ENCODE results near the gene MRAP2. TPM values are rescaled to one million over a fixed set of nuclear protein-coding genes. Genes with fewer than 3 reads are reported as not detected.
"Not testable (repeated sequence)": the region's sequence is repeated elsewhere in the genome, so short reads cannot be mapped to it uniquely, and the experiment has no call there.

Gene MRAP2
- polyA plus RNA-seq, 1 donor, result 3.2 TPM

DNA sequence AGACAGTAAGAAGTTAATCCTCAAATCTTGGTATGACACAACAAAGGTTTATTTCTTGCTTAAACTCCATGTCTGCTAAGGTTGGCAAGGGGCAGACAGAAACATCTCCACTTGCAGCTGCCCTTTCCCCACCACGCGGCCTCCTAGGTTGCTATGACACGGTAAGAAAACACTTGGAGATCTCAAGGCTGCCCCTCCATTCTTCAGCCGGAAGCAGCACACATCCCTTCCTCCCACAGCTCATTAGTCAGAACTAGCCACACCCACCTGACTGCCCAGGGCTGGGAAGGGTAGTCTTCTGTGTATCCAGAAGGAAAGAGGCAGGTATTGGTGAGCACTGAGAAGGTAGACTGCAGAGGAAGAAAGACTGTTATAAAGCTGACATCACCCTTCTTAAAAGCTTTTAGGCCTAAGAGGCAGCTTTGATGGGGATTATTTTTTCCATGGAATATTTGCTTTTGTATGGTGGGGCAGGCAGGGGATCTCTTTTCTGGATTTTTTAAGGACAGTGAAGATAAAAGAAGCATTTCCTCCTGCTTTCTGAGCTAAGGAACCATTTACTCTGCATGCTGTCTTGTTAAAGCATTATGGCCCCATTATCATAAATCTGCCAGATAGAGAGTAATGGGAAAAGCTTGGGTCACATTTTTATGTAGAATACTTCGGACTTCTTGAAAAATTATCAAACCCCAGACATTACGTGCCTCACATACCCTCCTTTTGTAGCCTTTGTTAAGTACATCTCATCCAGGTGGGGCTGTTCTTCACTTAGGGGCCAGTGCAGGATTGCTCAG is 41.6 kb downstream of the MRAP2 start:
- DNase-seq, result peak; percentile 59

DNA sequence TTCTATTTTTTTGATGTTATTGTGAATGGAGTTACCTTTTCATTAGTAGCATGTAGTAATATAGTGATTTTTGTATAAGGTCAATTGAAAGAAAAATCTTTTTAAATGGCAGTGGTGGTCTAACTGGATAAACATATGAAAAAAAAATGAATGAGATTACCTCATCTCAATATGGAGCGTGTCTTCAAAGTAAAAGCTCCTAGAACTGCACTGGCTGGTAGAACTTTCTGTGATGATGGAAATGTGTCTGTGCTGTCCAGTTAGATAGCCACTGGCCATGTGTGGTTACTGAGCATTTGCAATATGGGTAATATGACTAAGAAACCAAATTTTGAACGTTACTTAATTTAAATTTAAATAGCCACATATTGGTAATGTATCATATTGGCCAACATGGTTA is 44.1 kb downstream of the MRAP2 start:
- DNase-seq, result no peak

DNA sequence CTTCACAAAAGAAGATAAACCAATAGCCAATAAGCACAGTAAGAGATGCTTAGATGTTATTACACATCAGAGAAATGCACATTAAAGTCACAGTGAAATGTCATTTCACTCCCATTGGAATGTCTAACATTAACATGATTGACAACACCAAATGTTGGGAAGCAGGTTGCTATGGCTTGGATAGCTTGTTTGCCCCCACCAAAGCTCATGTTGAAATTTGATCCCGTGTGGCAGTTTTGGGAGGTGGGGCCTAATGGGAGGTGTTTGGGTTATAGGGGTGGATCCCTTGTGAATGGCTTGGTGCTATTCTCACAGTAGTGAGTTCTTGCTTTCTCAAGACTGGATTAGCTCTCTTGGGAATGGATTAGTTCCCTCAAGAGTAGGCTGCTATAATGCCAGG is 44.8 kb downstream of the MRAP2 start:
- no peak for DNase-seq

DNA sequence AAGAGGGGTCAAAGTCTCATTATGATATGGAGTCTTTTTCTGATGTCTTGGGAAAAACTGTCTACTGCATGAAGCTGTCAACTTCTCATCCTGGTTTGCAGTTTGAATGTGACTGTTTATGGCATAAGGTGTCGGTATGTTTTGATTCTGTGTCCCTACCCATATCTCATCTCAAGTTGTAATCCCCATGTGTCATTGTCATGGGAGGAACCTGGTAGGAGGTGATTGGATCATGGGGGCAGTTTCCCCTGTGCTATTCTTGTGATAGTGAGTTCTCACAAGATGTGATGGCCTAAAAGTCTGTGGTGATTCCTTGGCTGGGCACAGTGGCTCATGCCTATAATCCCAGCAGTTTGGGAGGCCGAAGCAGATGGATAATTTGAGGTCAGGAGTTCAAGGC is 47.6 kb downstream of the MRAP2 start:
- DNase-seq, result no peak

DNA sequence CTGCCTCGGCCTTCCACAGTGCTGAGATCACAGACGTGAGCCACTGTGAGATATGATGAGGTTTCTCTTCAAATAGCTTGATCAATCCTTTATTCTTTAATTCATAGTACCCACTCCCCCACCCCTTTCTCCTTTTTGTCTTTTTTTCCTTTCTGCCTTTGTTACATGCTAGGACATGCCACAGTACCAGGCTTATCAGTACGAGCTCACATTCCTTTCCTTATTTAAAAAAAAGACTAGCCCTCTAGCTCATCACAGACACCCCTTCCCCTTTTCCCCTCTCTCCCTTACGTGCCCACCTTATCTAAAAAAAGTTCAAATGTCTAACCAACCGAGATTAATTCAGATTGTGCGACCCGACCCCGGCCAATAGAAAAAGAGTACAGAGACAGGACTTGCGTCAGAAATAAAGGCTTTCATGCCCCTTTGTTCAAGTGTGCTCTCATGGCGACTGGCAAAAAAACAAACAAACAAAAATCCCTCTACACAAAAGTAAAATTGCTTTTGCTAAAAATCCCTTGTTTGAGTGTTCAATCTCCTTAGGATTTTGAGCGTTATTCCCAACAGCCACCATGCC is 49.2 kb downstream of the MRAP2 start:
- no peak for DNase-seq

DNA sequence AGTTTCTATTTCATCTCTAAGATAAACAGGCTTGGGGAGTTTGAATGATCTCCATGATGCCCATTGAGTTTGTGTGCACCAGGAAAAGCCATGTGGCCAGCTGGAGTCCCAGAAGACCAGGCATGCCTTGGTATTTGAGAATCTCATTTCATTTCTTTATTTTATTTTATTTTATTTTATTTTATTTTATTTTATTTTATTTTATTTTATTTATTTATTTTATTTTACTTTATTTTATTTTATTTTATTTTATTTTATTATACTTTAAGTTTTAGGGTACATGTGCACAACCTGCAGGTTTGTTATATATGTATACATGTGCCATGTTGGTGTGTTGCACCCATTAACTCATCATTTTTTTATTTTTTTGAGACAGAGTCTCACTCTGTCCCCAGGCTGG is 51.1 kb downstream of the MRAP2 start:
- not testable (repeated sequence) for DNase-seq

DNA sequence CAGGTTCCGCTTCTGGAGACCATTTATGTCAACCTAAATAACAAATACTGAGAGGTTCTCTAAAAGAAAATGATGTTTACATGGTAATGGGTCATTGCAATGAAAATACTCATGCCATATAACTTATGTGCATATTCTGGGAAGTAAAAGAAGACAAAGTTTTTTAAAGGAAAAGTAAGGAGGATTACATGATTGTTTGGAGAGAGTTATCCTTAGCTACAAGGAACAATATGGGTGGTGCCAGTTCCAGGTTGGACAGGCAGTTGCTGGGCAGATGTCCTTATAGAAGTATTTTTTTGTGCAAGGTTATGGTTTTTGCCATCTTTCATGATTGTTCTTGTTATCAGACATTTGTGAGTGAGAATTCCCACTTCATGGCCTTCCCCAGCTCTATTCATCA is 52.5 kb downstream of the MRAP2 start:
- DNase-seq, result no peak

DNA sequence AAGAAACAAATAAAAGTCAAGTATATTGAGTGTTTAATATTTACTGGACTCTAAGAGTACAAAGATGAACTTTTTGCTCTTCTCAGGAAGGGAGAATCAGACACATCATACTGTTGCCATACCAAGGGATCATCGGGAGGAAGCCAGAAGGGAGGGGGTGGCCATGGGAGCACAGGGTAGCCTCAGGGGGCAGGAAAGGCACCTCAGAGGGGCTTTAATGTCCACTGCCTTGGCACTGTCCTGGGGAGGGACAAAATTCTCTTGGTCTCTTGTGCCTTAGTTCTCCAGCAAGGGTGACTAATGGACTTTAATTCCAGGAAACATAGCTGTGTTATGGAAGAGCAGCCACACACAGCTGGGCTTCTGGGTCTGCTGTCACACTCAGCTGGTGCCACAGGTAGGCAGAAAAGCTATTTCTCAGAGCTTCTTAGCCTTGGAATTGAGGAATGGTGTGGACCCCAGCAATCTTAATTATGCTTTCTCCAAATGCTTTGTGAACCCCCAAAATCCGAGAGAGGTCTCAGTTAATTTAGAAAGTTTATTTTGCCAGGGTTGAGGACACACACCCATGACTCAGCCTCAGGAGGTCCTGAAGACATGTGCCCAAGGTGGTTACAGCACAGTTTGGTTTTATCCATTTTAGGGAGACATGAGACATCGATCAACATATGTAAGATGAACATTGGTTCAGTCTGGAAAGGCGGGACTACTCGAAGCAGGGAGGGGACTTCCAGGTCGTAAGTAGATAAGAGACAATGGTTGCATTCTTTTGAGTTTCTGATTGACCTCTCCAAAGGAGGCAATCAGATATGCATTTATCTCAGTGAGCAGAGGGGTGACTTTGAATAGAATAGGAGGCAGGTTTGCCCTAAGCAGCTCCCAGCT is 53.2 kb downstream of the MRAP2 start:
- DNase-seq, result no peak

DNA sequence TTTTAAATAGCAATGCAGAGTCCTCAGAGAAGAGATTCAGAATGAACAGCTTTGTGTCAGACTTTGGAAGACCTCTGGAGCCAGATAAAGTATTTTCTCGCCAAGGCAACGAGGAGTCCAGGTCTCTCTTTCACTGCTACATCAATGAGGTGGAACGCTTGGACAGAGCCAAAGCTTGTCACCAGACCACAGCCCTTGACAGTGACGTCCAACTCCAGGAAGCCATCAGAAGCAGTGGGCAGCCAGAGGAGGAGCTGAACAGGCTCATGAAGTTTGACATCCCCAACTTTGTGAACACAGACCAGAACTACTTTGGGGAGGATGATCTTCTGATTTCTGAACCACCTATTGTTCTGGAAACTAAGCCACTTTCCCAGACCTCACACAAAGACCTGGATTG is 55.5 kb downstream of the MRAP2 start:
- no peak for DNase-seq

DNA sequence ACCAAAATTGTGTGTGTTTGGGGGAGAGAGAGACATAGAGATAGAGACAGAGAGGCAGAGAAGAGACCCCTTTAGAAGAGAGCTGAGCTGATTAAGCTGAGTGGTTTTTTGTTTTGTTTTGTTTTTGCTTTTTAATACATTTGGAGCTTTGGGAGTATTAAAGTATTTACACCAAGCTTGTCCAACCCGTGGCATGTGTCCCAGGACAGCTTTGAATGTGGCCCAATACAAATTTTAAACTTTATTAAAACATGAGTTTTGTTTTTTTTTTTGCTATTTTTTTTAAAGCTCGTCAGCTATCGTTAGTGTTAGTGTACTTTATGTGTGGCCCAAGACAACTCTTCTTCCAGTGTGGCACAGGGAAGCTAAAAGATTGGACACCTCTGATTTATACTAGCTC is 56.0 kb downstream of the MRAP2 start:
- DNase-seq, result no peak

DNA sequence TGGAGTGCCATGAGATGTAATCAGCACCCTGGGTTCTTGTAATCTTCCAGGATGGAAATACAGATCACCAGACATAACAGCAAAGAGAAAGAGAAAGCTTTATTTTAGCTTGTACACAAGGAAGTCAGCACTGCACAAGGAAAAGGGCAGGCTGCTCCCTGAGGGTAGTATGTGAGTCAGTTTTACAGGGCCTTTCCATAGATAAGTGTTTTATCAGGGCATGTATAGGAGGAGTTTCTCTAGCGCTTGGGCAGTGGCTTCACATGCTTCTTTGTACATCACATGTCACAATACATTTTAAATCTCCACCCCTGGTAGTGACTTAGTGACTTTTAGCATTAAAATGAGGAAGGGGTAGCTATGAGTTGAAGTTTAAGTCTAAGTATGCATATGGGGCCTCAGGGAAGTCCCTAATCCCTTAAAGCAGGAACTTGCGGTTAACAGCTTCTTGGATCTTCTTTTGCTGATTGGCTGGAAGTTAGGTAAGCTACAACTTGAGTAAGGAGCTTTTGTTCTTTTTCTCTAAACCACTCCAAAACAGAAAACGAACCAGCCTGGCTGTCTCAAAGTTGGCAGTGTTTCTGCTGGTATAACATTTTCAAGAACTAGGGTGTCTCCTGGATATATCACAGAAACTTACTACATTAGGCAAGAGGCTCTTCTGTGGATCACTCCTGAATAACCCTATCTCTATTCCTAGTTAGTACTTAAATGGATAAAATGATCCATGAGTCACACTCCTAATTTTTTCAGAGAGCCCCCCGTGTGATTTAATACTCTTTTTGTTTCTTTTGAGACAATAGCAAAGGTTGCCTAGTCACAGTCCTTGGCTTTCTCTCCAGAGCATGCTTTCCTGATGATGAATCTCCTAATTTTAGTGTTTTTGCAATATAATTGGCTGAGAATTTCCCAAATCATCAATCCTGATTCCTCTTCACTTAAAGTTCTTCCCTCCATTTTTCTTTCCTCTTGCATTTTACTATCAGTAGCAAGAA is 60.2 kb downstream of the MRAP2 start:
- DNase-seq, result no peak

DNA sequence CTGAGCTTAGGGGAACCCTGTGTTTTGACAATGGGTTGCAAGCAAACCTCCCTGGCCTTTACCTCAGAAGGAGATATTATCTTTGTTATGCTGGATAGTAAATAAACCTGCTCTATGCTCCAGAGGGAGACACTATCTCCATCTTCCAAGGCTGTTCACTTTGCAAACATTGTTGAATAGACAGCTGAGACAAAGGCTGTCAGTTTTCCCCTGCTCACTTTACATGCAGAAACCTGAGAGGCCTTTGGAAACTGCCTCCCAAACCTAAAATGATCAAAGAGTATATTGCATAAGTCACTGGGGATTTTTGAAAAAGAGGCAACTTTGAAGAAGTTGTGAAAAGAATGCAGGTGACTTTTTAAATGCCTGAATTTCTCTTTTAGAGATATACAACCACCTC is 61.6 kb downstream of the MRAP2 start:
- DNase-seq, result no peak

DNA sequence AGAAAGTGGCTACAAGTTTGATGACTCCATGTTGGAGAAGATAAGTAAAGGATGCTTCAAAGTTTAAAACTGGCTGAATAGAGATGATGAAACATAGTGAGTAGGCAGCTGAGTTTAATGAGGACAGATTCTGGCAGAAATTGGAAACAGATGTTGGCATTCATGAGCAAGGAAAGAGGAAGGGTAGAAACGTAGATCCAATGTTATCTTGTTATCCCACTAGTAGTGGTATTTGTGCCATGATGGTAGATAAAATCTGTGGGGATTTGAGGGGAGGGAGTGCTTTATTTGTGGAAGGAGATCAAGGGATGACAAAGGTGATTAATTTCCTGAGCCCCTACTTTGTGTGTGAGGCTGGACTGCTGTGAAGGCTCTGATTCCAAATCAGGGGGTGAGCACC is 69.5 kb downstream of the MRAP2 start:
- no peak for DNase-seq

DNA sequence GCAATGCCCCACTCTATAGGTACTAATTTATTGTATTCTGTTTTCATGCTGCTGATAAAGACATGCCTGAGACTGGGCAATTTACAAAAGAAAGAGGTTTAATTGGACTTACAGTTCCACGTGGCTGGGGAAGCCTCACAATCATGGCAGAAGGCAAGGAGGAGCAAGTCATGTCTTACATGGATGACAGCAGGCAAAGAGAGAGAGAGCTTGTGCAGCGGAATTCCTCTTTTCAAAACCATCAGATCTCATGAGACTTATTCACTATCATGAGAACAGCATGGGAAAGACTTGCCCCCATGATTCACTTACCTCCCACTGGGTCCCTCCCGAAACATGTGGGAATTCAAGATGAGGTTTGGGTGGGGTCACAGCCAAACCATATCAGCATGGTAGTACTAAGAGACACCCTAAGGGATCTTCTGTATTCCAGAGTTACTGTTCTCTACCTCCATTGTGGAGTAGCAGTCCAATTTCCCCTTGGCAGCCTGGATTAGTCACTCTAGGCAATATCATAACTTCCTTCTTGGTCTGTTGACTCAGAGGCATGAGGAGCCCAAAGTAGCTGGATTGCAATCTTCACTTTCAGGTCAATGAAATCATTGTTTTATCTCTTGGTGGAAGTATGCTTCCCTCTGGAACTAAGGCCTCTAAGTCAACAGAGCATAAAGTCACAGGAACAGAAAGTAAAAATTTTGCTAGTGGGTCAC is 71.8 kb downstream of the MRAP2 start:
- not testable (repeated sequence) for DNase-seq

DNA sequence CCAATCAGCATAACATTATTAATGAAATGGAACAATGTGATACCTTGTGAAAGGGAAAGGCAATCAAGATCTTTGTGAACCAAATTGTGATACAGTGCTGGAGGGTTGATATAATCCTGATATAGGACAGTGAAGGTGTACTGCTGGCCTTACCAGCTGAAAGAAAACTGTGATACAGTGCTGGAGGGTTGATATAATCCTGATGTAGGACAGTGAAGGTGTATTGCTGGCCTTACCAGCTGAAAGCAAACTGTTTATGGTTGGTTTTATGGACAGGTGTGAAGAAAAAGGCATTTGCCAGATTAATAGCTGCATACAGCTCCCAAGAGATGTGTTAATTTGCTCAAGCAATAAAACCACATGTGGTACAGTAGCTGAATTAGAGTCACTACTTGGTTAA is 73.9 kb downstream of the MRAP2 start:
- DNase-seq, result no peak

DNA sequence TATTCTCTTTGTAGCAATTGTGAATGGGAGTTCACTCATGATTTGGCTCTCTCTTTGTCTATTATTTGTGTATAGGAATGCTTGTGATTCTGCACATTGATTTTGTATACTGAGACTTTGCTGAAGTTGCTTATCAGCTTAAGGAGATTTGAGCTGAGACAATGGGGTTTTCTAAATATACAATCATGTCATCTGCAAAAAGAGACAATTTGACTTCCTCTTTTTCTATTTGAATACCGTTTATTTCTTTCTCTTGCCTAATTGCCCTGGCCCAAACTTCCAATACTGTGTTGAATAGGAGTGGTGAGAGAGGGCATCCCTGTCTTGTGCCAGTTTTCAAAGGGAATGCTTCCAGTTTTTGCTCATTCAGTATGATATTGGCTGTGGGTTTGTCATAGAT is 77.8 kb downstream of the MRAP2 start:
- not testable (repeated sequence) for DNase-seq

DNA sequence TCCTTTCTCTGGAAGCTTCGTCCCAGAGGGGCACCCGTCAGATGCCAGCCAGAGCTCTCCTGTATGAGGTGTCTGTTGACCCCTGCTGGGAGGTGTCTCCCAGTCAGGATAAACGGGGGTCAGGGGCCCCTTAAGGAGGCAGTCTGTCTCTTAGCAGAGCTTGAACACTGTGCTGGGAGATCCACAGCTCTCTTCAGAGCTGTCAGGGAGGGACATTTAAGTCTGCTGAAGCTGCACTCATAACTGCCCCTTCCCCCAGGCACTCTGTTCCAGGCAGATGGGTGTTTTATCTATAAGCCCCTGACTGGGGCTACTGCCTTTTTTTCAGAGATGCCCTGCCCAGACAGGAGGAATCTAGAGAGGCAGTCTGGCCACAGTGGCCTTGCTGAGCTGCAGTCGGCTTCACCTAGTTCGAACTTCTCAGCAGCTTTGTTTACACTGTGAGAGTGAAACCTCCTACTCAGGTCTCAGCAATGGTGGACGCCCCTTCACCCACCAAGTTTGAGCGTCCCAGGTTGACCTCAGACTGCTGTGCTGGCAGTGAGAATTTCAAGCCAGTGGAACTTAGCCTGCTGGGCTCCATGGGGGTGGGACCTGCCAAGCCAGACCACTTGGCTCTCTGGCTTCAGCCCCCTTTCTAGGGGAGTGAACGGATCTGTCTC is 81.5 kb downstream of the MRAP2 start:
- not testable (repeated sequence) for DNase-seq

DNA sequence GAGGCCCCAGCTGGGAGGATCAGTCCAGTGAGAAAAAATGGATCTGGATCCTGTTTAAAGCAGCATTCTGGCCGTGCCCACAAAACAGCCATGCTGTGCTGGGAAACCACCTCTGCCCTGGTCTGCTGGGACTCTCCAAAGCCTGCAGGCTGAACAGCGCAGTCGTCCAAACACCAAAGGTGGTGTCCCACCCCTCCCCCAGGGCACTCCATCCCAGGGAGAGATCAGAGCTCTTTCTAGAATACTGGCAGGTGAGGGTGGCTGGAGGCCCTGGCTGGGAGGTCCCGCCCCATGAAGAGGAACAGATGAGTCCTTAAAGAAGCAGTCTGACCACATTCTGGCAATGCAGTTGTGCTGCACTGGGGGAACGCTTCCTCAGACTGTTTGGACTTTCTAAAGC is 84.6 kb downstream of the MRAP2 start:
- no peak for DNase-seq

DNA sequence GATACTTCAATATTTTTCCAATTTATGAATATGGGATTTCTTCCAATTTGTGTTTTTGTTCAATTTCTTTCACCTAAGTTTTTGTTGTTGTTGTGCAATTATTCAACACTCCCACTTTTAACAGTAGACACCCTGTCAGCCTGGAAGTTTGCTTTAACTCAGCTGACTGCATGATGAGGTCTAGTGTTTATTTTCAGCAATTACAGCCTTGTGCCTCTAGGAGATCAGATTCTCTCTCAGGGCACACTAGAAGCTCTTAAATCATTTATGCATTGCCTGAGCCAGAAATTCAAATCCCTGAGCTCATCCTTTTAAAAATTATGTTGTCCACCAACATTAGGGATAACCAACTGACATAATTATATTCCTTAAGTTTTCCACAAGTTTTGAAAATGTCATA is 85.7 kb downstream of the MRAP2 start:
- DNase-seq, result no peak

DNA sequence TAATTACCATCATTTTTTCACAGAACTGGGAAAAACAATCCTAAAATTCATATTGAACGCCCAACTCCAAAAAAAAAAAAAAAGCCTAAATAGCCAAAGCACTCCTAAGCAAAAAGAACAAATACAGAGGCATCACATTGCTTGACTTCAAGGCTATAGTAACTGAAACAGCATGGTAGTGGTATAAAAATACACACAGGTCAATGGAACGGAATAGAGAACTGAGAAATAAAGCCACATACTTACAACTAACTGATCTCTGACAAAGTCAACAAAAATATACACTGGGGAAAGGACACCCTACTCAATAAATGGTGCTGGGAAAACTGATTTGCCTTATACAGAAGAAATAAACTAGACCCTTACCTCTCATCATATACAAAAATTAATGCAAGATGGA is 89.6 kb downstream of the MRAP2 start:
- no peak for DNase-seq

DNA sequence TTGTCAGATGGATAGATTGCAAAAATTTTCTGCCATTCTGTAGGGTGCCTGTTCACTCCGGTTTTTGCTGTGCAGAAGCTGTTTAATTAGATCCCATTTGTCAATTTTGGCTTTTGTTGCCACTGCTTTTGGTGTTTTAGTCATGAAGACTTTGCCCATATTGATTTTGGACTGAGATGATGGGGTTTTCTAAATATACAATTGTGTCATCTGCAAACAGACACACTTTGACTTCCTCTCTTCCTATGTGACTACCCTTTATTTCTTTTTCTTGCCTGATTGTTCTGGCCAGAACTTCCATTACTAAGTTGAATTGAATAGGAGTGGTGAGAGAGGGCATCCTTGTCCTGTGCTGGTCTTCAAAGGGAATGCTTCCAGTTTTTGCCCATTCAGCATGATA is 96.0 kb downstream of the MRAP2 start:
- not testable (repeated sequence) for DNase-seq

All from left kidney (tissue), 2 donors.